Ishikawa (cell line): ENCODE measurements around the gene ITPRID2.

Experiments used
- EP300 ChIP-seq: IDR thresholded peaks from 2 replicates; pipeline ENCODE4 v1.6.1; 2012; ENCODE audit warnings: borderline replicate concordance
- RAD21 ChIP-seq: IDR thresholded peaks from 2 replicates; pipeline ENCODE4 v1.6.1; 2012; ENCODE audit warnings: low read depth
- TAF1 ChIP-seq: IDR thresholded peaks from 2 replicates; pipeline ENCODE4 v1.6.1; 2012; ENCODE audit warnings: low read depth, mild to moderate bottlenecking
- YY1 ChIP-seq: IDR thresholded peaks from 2 replicates; pipeline ENCODE4 v1.6.1; 2012; ENCODE audit warnings: low read depth

DNA sequence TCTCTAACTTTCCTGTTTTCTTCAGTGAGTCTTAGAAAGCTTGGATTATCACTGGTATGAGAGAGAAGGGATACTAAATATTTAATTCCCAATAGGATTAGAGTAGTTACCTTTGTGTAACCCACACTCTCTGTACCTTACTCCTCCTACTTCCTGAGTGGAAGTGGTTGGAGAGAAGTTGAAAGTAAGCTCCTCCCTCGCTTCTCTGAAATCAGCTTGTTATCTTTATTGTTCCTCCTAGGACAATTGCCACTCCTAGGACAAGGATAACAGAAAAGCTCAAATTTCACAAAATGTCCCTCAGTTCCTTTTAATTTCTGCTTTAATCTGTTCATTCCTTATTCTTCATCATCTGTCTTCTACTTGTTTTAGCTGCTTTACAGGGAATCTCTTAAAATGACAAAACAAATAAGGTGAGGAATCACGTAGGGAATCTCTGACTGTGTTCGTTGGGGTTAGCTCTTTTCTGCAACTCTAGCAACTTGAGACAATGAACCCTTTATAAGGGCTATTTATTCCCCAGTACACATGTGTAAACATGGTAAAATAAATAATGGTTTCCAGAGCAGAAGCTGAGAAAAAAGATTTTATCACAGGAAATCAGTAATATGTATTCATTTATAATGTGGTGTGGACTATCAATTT is 8.6 kb downstream of the ITPRID2 start:
- TF ChIP-seq TAF1, result no peak
- no peak for TF ChIP-seq EP300
- TF ChIP-seq YY1, result no peak
- TF ChIP-seq RAD21, result no peak
